Globus pallidus (tissue), 1 donor: Measurements from ENCODE around the gene TNS4.

Experiments used
- DNase-seq: peaks from one replicate; pipeline ENCODE4 v3.0.0-alpha.2; 2015; ENCODE audit warnings: low spot score

The TNS4 gene

DNA sequence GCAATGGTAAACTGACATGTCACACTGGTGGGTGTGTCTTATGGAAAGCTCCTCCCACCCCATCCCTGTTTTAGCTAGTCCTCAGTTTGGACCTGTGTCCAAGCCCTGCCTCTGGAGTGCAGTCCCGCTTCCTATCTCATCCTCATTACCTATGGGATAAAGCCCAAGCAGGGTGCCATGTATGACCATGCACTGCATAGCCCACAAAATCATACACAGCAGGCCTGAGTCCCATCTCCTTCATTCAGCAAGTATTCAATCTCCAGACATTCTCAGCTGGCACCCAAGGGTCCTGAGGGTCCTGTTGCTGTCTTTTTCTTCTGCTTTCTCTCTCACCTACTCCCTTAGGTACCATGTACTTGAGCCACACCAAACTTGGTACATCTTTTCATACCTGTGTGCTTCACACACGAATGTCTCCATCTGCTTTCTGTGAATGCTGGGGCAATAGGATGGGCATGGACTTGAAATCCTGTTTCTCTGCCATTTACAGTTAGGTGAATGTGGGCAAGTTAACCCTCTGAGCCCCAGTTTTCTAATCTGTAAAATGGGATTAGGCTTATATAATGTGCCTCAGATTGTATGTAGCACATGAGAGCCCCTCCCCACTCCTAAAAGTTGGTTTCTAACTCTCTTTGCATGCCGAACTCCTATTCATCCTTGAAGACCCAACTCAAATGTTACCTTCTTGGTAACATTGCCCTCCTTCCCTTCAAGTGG is 28.5 kb downstream of the TNS4 start:
- DNase-seq = no peak

GRCh38 chr17:40471846-40472732 is 29.3 kb downstream of the TNS4 start:
- no peak for DNase-seq

DNA sequence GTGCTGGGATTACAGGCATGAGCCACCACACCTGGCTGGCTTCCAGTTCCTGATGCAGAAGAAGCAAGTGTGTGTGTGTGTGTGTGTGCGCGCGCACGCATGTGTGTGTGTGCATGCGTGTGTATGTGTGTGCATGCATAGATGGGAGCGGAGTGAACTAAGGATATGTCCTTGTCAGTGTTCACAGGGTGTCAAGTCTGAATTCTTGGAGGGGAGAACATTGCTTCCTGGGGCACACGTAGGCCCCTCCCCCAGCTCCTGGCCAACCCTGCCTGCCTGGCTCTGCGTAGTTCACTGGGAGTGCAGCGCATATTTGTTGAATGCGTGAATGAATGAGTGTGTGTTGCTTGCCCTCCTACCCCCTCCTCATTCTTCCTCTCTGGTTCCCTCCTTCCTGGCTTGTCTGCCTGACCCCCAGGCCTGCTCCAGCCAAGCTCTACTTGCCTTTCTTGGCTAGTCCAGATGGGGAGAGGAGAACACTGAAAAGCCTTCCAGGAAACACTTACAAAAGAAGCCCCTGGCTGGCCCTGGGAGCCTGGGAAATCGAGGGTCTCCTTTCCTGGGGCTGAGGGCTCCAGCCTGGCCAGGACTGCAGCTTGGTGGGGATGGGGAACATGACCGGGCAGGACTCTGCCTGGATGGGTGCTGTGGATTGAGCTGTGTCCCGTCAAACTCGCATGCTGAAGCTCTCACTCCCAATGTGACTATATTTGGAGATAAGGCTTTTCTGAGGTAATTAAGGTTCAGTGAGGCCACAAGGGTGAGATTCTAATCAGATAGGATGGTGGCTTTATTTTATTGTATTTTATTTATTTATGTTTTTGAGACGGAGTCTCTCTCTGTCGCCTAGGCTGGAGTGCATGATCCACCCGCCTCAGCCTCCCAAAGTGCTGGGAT is 30.2 kb downstream of the TNS4 start:
- DNase-seq = no peak

GRCh38 chr17:40469805-40470675 is 31.4 kb downstream of the TNS4 start:
- DNase-seq = no peak

GRCh38 chr17:40468560-40468959 is 32.9 kb downstream of the TNS4 start:
- DNase-seq = no peak

DNA sequence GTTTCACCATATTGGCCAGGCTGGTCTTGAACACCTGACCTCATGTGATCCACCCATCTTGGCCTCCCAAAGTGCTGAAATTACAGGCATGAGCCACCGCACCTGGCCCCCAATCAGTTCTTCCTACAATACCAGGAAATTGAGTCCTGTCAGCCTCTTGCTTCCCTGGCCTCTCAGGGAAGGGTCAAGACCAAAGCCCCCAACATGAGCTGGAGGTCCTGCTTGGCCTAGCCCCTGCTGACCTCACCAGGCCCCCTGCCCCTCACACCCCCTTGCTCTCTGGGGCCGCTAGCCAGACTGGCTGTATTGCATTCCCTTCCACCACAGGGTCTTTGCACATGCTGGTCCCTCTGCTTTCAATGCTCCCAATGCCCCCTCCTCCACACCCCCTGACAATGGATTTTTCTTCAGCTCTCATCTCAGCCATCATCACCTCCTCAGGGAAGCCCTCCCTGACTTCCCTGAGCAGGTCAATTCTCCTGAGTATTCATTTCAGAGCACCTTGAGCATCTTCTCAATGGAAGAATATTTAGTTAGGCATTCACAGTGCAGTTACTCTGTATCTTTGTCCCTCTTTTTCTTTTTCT is 34.0 kb downstream of the TNS4 start:
- DNase-seq = no peak

DNA sequence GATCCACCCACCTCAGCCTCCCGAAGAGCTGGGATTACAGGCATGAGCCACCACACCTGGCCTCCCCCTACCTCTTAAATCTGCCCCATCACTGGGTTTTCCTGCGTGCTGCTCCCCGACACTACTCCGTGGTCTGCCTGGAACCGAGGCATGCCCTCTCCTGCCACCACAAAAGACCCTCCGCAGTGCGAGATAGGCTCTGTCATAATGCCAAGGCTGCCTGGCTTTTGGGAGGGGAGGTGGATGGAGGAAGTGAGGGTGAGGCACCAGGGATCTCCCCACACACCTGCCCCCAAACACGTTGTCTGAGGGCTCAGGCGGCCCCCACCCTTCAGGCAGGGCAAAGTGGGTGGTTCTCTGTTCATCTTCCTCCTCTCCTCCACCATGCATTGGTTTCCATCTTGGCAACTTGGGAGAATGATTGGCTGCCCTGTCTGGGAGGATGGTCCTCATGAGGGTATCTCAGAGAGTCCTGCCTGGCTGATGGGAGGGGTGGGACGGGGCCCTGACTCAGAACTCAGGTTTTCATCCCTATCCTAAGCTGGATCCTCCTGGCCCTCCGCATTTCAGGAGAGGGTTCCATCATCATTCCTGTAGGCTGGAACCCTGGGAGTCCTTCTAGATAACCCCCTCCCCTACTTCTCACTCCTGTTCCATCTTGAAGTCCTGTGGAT is 35.0 kb downstream of the TNS4 start:
- no peak for DNase-seq

GRCh38 chr17:40464392-40464855 is 37.0 kb downstream of the TNS4 start:
- no peak for DNase-seq

- DNase-seq = no peak
Observed at GRCh38 chr17:40463122-40463550, 38.3 kb downstream of the TNS4 start.

DNA sequence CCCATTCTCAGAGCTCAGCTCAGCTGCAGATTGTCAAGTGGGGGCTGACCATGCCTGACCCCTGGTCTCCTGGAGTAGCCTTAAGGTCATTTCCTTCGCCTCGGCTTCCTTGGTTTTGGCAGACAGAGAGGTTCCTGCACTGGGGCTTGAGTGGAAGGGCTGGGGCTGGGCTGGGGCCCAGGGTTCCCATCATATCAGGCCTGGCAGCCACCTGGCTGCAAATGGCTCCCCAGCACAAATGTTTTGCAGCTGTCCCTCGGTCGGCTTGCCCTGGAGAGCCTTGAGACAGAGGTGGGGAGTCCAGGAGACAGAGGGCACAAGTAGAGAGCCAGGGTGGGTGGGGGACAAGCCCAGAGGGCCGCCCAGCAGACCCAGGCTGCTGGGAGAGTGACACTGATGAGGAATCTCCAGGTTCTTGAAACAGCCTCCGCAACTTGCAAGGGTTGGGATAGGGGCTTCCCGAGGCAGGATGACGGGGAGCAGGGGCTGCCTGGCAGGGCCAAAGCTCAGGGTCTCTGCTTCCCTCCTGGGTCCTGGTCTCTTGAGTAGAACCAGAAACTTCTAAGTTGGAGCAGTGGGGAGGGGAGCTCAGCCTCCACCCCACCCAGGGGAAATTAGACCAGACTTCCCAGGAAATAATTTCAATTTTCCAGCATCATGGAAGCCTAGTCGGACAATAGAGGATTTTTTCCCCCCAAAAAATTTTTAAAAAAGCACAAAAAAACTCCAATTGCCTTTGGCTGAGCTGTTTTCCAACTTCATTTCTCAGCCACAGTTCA is 38.9 kb downstream of the TNS4 start:
- no peak for DNase-seq

- DNase-seq = no peak
Observed at GRCh38 chr17:40461732-40462342, 39.6 kb downstream of the TNS4 start.

GRCh38 chr17:40460968-40461731 is 40.3 kb downstream of the TNS4 start:
- no peak for DNase-seq

- no peak for DNase-seq
Observed at GRCh38 chr17:40460604-40460967, 40.8 kb downstream of the TNS4 start.

DNA sequence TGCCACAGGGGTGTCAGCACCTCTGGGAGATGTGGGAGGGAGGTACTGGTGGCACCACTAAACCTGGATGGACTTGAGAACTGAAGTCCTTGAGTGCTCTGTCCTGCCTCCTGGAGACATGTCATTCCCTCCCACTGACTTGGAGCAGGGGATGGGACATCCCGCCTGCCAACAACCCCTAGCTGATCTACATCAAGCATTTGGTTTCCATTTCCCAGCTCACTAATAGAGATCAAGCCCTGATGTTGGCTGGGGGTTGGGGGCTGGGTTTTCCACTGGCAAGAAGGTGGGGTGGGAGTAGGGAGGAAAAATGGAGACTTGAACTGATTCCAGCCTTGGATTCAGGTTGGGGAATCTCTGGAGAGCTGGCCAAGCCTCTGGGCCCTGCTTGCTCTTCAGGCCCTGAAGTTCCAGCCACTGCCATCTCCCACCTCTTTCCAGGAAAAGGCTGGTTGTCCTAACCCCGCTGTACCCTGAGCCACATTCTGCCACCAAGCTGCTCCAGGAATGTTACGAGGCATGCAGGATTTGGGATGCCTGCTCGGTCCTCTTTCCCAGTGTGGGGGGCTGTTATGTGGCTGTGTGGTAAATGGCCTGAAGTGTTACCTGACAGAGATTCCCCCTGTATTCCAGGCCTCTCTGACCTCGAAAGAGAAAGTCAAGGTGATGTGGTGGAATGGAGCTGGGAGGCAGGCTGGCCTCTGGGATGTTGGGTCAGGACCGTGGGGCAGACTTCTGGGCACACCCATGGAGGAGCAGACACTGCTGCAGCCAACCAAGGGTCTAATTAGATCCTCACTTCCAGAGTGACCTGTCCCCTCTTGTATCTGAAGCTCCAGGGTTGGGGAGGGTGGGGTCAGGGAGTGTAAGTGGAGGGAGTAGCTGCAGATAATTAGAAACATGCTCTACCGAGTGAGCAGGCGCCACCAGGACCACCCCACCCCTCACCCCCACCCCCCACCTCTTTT is 41.5 kb downstream of the TNS4 start:
- no peak for DNase-seq

GRCh38 chr17:40458851-40459482 is 42.5 kb downstream of the TNS4 start:
- DNase-seq = no peak

DNA sequence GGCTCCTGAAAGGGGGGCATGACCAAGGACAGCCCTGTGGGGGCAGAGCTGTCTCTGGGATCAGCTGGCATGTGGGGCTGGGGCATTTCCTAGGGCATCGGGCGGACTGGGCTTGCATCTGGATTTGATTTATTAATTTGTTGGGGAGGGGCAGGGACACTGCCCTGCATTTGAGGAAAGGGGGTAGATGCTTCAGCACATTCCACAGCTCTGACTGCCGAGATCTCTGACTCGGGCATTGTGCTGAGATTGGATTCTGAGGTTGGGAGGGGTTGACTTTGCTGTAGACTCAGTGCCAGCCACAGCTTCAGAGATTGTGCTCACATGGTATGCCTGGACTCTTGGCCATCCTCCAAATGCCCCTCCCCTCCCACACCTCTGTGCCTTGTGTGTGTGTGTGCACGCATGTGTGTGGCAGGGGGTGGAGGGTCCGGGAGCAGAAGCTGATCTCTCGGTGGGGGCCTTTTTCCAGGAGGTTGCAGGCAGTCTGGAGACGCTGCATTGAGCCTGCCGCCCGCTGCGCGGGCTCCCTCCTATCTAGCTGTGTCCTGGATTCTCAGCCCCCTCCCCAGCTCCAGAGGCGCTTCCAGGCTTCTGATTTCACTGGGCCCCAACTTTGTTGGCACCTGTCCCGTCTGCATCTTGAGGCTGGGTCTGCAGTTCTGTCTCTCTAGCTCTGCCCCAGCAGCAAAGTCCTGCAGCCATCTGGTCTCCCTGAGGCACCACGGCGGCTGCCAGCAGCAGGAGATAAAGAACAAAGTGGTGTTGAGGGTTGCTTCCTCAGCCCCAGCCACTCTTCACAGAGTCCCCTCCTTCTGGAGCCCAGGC is 43.2 kb downstream of the TNS4 start:
- no peak for DNase-seq
